Measurements from ENCODE around the gene PAQR4.

DNA sequence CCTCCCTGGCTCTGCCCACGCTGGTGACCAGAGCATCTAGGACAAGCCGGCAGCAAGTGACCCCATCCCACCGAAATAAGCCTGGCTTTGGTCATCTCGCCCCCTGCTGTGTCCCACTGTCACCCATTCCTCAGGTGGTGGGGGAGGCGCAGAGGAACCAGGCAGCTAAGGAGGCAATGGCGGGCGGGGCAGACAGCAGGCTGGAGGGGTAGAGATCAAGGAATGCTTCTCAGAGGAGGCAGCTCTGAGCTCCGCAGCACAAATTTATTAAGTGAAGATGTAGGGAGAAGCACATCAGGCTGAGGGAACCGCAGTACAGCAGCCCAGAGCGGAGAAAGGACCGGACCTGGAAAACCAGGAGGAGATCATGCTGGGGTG is 12.6 kb upstream of the PAQR4 start:
- TF ChIP-seq, protein P1, sequence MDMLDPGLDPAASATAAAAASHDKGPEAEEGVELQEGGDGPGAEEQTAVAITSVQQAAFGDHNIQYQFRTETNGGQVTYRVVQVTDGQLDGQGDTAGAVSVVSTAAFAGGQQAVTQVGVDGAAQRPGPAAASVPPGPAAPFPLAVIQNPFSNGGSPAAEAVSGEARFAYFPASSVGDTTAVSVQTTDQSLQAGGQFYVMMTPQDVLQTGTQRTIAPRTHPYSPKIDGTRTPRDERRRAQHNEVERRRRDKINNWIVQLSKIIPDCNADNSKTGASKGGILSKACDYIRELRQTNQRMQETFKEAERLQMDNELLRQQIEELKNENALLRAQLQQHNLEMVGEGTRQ (IDR thresholded peaks at IDR 0.05), result no peak
- TF ChIP-seq, protein P2, sequence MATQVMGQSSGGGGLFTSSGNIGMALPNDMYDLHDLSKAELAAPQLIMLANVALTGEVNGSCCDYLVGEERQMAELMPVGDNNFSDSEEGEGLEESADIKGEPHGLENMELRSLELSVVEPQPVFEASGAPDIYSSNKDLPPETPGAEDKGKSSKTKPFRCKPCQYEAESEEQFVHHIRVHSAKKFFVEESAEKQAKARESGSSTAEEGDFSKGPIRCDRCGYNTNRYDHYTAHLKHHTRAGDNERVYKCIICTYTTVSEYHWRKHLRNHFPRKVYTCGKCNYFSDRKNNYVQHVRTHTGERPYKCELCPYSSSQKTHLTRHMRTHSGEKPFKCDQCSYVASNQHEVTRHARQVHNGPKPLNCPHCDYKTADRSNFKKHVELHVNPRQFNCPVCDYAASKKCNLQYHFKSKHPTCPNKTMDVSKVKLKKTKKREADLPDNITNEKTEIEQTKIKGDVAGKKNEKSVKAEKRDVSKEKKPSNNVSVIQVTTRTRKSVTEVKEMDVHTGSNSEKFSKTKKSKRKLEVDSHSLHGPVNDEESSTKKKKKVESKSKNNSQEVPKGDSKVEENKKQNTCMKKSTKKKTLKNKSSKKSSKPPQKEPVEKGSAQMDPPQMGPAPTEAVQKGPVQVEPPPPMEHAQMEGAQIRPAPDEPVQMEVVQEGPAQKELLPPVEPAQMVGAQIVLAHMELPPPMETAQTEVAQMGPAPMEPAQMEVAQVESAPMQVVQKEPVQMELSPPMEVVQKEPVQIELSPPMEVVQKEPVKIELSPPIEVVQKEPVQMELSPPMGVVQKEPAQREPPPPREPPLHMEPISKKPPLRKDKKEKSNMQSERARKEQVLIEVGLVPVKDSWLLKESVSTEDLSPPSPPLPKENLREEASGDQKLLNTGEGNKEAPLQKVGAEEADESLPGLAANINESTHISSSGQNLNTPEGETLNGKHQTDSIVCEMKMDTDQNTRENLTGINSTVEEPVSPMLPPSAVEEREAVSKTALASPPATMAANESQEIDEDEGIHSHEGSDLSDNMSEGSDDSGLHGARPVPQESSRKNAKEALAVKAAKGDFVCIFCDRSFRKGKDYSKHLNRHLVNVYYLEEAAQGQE (IDR thresholded peaks at IDR 0.05), result no peak
- TF ChIP-seq MAZ (IDR thresholded peaks at IDR 0.05; ENCODE audit: borderline replicate concordance, low read depth, low read length) (no peak), RCOR1 (IDR thresholded peaks at IDR 0.05; ENCODE audit: low read depth, low read length) (no peak), ESRRA (IDR thresholded peaks at IDR 0.05; ENCODE audit: borderline replicate concordance, low read length) (no peak), EHMT2 (IDR thresholded peaks at IDR 0.05; ENCODE audit: low read depth) (no peak), NFE2L2 (conservative IDR thresholded peaks at IDR 0.05; ENCODE audit: low read length) (no peak), JUN (IDR thresholded peaks at IDR 0.05) (no peak)
- TF ChIP-seq, protein P3, sequence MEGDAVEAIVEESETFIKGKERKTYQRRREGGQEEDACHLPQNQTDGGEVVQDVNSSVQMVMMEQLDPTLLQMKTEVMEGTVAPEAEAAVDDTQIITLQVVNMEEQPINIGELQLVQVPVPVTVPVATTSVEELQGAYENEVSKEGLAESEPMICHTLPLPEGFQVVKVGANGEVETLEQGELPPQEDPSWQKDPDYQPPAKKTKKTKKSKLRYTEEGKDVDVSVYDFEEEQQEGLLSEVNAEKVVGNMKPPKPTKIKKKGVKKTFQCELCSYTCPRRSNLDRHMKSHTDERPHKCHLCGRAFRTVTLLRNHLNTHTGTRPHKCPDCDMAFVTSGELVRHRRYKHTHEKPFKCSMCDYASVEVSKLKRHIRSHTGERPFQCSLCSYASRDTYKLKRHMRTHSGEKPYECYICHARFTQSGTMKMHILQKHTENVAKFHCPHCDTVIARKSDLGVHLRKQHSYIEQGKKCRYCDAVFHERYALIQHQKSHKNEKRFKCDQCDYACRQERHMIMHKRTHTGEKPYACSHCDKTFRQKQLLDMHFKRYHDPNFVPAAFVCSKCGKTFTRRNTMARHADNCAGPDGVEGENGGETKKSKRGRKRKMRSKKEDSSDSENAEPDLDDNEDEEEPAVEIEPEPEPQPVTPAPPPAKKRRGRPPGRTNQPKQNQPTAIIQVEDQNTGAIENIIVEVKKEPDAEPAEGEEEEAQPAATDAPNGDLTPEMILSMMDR (IDR thresholded peaks at IDR 0.05), result no peak
